Skeletal muscle tissue (tissue), 4 donors: Measurements from ENCODE around the gene TFCP2L1. TPM values are rescaled to one million over a fixed set of nuclear protein-coding genes. Genes with fewer than 3 reads are reported as not detected.

Experiments
- H3K27ac ChIP-seq: one replicate; pipeline ENCODE4 v1.7.0; 2013; ENCODE audit warnings: mild to moderate bottlenecking, low read depth, low read length, inconsistent platforms
- H3K27me3 ChIP-seq, 3 donors: one replicate each; pipeline ENCODE4 v1.7.0; 2013; ENCODE audit warnings: low read length in 3 of 3; ENCODE audit not compliant: control insufficient read depth in 3 of 3, insufficient read depth in 3 of 3
- H3K36me3 ChIP-seq, 3 donors: one replicate each; pipeline ENCODE4 v1.7.0; 2013; ENCODE audit warnings: low read length in 3 of 3; ENCODE audit not compliant: control insufficient read depth in 3 of 3, insufficient read depth in 3 of 3
- H3K4me1 ChIP-seq, 3 donors: one replicate each; pipeline ENCODE4 v1.7.0; 2013; ENCODE audit warnings: low read length in 3 of 3, mild to moderate bottlenecking in 3 of 3; ENCODE audit not compliant: control insufficient read depth in 3 of 3, insufficient read depth in 3 of 3
- H3K4me3 ChIP-seq, 3 donors: one replicate each; pipeline ENCODE4 v1.7.0; 2013; ENCODE audit warnings: low read length in 3 of 3
- H3K9ac ChIP-seq, 3 donors: one replicate each; pipeline ENCODE4 v1.7.0; 2013; ENCODE audit warnings: low read length in 3 of 3, mild to moderate bottlenecking in 3 of 3, moderate library complexity in 2 of 3, low read depth in 1 of 3
- H3K9me3 ChIP-seq, 3 donors: one replicate each; pipeline ENCODE4 v1.7.0; 2013; ENCODE audit warnings: low read length in 3 of 3; ENCODE audit not compliant: control insufficient read depth in 3 of 3
- total RNA-seq: library from RNA; depleted of rRNA; stranded (reverse); fragments of >200 nt; gene quantifications from one replicate; pipeline ENCODE4 v1.2.3, GENCODE V29; 2014
- donor health status: Osteomylitis.

TFCP2L1 gene
- total RNA-seq, 1 donor from 2014 or later: under 0.01 TPM

DNA sequence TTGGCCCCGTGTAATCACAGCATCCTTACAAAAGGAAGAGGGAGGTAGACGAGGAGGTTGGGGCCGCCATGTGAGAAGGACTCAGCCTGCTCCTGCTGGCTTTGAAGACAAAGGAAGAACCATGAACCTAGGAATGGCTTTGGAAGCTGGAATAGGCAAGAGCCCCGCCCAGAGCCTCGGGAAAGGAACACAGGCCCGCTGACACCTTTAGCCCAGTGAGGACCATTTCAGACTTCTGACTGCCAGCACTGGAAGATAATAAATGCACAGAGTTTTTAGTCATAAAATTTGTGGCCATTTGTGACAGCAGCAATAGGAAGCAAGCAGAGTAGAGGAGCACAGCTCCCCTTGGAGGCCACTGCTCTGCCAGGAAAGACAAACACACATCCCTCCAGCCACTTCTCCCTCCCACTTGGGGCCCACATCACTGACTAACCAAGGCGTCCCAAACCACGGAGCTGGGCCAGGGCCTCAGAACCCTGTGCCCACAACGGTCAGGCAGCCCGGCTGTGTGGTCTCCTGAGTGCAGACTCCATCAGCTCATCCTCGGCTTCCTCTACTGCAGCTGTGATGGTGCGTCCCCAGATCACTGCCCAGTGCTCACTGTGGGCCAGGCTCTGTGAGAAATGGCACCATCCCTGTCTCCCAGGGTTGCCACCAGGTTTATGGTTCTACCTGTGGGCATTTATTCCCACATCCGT is 39.7 kb downstream of the TFCP2L1 start:
- H3K9me3 ChIP-seq: no peaks in the 10 kb centered on the region
- no peak overlapping the region for H3K9ac ChIP-seq
- no peaks in the 10 kb centered on the region for H3K36me3 ChIP-seq
- H3K27me3 ChIP-seq: peaks cover 0 to 3% (median 0%) of the 10 kb centered on the region in 3 donors
- H3K4me3 ChIP-seq: no peak overlapping the region
- H3K4me1 ChIP-seq: no peaks in the 10 kb centered on the region
- no peak overlapping the region for H3K27ac ChIP-seq

DNA sequence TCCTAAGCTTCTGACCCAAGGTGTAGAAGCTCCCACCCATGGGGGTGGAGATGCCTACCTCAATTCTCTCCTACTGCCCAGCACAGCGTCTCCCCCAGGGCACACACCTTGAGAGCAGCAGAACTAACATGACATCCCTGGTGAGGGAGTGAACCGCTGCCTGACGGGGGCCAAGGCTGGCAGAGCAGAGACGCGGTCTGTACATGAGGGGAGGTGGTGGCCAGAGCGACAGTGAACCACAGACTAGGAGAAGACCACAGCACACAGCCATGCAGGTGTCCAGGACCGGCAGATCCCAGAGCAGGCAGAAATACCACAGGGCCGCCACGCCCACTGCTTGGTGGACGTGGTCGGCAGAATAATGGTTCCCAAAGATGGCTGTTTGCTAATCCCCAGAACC is 40.4 kb downstream of the TFCP2L1 start:
- no peaks in the 10 kb centered on the region for H3K36me3 ChIP-seq
- H3K4me3 ChIP-seq: no peak overlapping the region
- H3K27me3 ChIP-seq: peaks cover 0 to 3% (median 0%) of the 10 kb centered on the region in 3 donors

DNA sequence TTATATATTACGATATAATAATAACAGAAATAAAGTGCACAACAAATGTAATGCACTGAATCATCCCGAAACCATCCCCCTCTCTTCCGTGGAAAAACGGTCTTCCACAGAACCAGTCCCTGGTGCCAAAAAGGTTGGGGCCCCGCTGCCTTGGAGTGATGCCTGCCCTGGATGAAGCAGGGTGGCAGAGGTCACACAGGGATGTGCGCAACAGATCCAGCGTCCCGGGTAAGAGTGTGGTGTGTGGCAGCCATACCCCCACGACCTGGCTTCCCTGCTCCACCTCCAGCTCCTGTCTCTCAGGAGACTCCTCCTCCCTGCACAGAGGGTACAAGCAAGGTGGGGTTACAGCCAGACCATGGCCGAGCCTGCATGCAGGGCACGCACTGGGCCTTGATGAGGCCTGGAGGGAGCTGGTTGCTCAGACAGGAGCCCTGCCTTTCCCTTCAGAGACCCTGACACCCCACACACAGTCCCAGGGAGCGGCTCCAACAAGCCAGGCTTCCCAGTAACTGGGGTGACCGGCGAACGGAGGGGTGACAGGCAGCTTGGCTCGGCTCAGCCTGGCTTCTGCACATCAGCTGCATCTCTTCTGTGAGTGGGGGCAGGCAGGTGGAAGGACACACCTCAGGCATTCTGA is 41.1 kb downstream of the TFCP2L1 start:
- Histone ChIP-seq H3K4me3 (no peak overlapping the region), H3K27me3 (peaks cover 0 to 5% (median 0%) of the 10 kb centered on the region in 3 donors), H3K36me3 (no peaks in the 10 kb centered on the region), H3K27ac (no peak overlapping the region), H3K9ac (no peak overlapping the region), H3K4me1 (no peaks in the 10 kb centered on the region), H3K9me3 (no peaks in the 10 kb centered on the region)

More for the DNA sequence above, 40.4 kb downstream of the TFCP2L1 start:
- no peak overlapping the region for H3K9ac ChIP-seq
- no peaks in the 10 kb centered on the region for H3K4me1 ChIP-seq
- no peaks in the 10 kb centered on the region for H3K9me3 ChIP-seq
- H3K27ac ChIP-seq: no peak overlapping the region

DNA sequence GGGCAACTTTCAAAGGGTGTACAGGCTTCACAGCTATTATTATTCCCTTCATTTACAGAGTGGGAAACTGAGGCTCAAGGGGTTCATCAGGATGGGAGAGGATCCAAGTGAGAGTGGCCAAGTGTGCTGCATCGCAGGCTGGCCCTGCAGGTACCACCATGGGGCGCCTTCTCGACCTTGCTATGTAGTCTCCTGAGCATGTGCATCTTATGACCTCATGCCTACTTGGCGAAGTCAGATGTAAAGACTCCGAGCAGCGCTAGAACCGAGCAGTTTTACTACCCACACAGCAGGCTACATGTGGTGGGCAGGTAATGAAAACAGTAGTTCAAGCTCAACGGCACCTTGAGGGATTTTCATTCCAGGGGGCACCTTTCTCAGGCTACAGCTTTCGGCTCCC is 42.0 kb downstream of the TFCP2L1 start:
- no peaks in the 10 kb centered on the region for H3K9me3 ChIP-seq
- H3K27me3 ChIP-seq: peaks cover 0 to 7% (median 0%) of the 10 kb centered on the region in 3 donors
- H3K27ac ChIP-seq: no peak overlapping the region
- H3K9ac ChIP-seq: no peak overlapping the region
- no peak overlapping the region for H3K4me3 ChIP-seq
- no peaks in the 10 kb centered on the region for H3K36me3 ChIP-seq
- no peaks in the 10 kb centered on the region for H3K4me1 ChIP-seq

DNA sequence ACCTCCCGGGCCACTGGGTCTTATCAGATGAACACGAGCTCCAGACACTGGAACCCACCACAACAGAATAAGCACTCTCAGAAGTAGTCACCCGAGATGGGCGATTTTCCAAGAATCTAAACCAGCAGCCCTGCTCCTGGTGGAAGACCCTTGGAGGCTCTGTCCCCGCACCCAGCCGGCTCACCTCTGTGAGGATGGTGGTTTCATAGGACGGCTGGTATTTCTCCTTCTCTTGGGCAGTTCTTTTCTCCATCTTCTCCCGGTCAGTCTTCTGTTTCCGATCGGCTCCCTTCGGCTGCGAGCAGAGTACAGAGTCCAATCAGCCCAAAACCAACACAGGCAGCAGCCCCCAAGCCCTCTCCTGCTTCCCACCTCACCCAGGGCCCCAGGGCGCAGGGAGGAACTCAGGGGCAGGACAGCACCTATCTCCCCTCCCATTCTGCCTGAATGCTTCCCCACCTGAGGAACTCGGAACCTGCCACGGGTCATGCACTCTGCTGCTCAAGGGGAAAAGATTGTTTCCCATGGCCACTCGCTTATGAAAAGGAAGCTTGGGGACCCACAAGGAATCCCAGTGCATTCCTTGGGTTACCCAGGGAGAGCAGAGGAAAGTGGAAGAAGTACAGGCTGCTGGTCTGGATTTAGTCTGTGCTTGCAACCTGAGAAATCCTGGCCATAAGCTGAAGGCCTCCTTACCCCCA is 42.7 kb downstream of the TFCP2L1 start:
- no peak overlapping the region for H3K9ac ChIP-seq
- H3K9me3 ChIP-seq: no peaks in the 10 kb centered on the region
- H3K4me3 ChIP-seq: no peak overlapping the region
- no peak overlapping the region for H3K27ac ChIP-seq
- no peaks in the 10 kb centered on the region for H3K36me3 ChIP-seq
- peaks cover 0 to 7% (median 3%) of the 10 kb centered on the region in 3 donors for H3K27me3 ChIP-seq
- H3K4me1 ChIP-seq: no peaks in the 10 kb centered on the region

DNA sequence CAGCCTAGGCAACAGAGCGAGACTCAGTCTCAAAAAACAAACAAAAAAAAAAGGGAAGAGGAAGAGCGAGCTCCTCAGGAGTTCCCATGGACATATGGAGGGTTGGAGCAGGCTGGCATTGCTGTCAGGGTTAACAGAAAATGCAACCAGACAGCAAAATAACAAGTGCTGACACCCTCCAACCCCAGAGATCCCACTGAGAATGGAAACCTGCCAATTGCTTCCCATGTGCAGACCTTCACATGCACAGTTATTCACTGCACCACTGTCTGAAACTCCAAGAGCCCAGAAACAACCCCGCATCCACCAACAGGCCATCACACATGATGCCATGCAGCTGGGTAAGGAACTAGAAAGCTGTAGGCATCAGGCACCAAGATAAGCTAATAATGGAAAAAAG is 43.5 kb downstream of the TFCP2L1 start:
- peaks cover 0 to 11% (median 5%) of the 10 kb centered on the region in 3 donors for H3K27me3 ChIP-seq
- H3K9ac ChIP-seq: no peak overlapping the region

DNA sequence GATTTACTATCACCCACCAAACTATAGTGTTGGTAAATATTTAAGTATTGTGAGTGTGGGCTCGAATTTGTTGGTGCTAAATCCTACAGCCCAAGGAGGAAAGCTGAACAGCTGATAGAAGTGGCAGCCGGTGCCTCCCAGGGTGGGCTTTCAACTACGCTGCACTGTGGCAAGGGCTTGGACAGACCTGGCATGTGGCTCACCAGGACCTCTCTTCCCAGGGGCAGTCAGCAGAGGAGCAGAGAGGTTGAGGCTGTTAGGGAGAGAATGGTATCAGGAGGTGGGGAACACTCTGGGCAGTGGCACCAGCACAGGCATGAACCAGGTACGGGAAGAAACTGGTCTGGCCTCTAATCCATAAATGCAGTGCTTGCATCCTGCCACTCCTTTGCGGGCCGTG is 44.6 kb downstream of the TFCP2L1 start:
- H3K36me3 ChIP-seq: no peaks in the 10 kb centered on the region
- peaks cover 0 to 14% (median 4%) of the 10 kb centered on the region in 3 donors for H3K27me3 ChIP-seq
- H3K4me1 ChIP-seq: no peaks in the 10 kb centered on the region
- H3K4me3 ChIP-seq: no peak overlapping the region
- no peak overlapping the region for H3K27ac ChIP-seq
- H3K9me3 ChIP-seq: no peaks in the 10 kb centered on the region
- no peak overlapping the region for H3K9ac ChIP-seq

More for the DNA sequence above, 43.5 kb downstream of the TFCP2L1 start:
- no peak overlapping the region for H3K27ac ChIP-seq
- H3K4me1 ChIP-seq: no peaks in the 10 kb centered on the region
- no peaks in the 10 kb centered on the region for H3K36me3 ChIP-seq
- no peaks in the 10 kb centered on the region for H3K9me3 ChIP-seq
- no peak overlapping the region for H3K4me3 ChIP-seq

DNA sequence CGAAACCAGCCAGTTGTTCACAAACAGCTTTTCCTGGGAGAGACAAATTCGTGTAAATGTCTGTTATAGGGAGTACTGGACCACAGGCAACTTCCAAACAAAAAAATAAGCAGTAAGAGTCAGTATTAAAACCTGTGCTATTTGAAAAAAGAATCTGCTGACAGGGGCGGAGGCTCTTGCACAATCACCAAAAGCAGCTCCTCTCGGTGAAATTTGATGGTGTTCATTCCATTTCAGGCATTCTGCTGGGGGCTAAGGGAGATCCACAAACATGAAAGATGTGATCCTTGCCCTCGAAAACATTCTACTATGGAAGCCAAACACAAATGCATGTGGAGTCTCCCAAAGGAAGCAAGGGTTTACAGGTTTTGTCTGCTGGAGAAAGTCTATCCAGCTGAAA is 45.0 kb downstream of the TFCP2L1 start:
- H3K27me3 ChIP-seq: peaks cover 0 to 14% (median 7%) of the 10 kb centered on the region in 3 donors
- H3K4me3 ChIP-seq: no peak overlapping the region
- no peaks in the 10 kb centered on the region for H3K9me3 ChIP-seq
- H3K36me3 ChIP-seq: no peaks in the 10 kb centered on the region
- no peak overlapping the region for H3K27ac ChIP-seq
- H3K9ac ChIP-seq: no peak overlapping the region
- H3K4me1 ChIP-seq: no peaks in the 10 kb centered on the region

DNA sequence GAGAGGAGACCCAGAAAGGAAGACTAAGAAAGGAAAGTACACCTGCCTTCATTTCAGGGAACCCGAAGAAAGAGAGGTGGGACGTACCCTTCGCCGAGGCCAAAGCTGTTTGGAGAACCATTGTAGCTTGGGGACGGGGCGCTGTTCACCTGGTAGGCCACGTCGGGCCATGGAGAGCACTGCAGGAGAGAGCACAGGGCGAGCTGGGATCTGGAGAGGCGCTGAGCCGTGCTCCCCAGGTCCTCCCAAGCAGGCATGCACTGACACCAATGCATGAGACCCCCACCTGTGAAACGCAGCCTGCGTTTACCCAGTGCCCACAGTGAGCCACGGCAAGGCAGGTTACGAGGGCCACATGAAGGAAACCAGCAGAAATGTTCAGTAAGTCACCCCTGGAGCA is 45.5 kb downstream of the TFCP2L1 start:
- Histone ChIP-seq H3K27ac (no peak overlapping the region), H3K9me3 (no peaks in the 10 kb centered on the region), H3K9ac (no peak overlapping the region), H3K36me3 (no peaks in the 10 kb centered on the region), H3K27me3 (peaks cover 0 to 15% (median 11%) of the 10 kb centered on the region in 3 donors), H3K4me1 (no peaks in the 10 kb centered on the region), H3K4me3 (no peak overlapping the region)

DNA sequence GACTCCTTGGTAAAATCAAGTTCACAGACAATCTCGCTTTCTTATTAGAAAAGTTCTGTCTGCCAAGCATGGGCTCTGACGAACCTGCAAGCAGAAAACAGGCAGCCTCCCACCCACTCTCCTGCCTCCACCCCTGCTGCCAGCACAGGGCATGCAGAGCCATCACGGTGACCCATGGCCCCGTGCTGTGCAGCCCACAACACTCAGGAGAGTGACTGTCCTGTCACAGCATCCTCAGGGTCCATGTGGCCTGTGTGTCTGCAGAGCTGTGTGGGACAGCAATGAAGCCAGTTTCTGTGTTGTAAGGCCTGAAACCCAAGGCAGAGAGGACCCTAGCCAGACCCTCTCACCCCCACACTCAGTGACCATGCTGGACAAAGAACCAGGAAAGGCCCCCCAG is 46.2 kb downstream of the TFCP2L1 start:
- no peaks in the 10 kb centered on the region for H3K9me3 ChIP-seq
- no peaks in the 10 kb centered on the region for H3K36me3 ChIP-seq
- no peak overlapping the region for H3K27ac ChIP-seq
- H3K27me3 ChIP-seq: peaks cover 0 to 19% (median 11%) of the 10 kb centered on the region in 3 donors
- no peak overlapping the region for H3K9ac ChIP-seq
- H3K4me1 ChIP-seq: no peaks in the 10 kb centered on the region
- no peak overlapping the region for H3K4me3 ChIP-seq
